ENCODE measurements around the gene KRTAP10-8.

The KRTAP10-8 gene

GRCh38 chr21:44612669-44613229 lies 870 bp downstream of the KRTAP10-8 start:
- H2BK5ac ChIP-seq (ENCODE audit: low read length), result no peak overlapping the region
- no peaks in the 10 kb centered on the region for H3K4me1 ChIP-seq (ENCODE audit: control insufficient read depth in 2 of 2, insufficient read depth in 1 of 2, low read depth in 1 of 2, low read length in 2 of 2)
- no peak overlapping the region for H2AFZ ChIP-seq (ENCODE audit: low read length)
- no peaks in the 10 kb centered on the region for H3K79me1 ChIP-seq (ENCODE audit: low read depth, low read length)
- H3K36me3 ChIP-seq (replicated peaks in 1 of 2; ENCODE audit: control insufficient read depth in 2 of 2, insufficient read depth in 2 of 2, low read length in 2 of 2), result no peaks in the 10 kb centered on the region
- peak overlapping the region; percentile 97 for H3K14ac ChIP-seq (ENCODE audit: low read length)
- WGBS, 2 donors (ENCODE audit: extremely low coverage in 2 of 2, insufficient read length in 2 of 2, insufficient replicate concordance in 1 of 2), result no CpG with 5 or more reads among the region's 13 CpGs
- no peak overlapping the region for H4K8ac ChIP-seq (ENCODE audit: low read depth, low read length)
- peak overlapping the region; percentile 84 for H2BK15ac ChIP-seq (ENCODE audit: low read length)
- H3K18ac ChIP-seq (ENCODE audit: low read length), result peak overlapping the region; percentile 57
- H3K4me3 ChIP-seq (ENCODE audit: low read length in 2 of 2), result peak overlapping the region in 1 of 2 donors; percentile 8
- H2AK5ac ChIP-seq (ENCODE audit: low read depth, low read length), result peak overlapping the region; percentile 96
- peak overlapping the region; percentile 41 for H2BK12ac ChIP-seq (ENCODE audit: low read length)
- H3K9ac ChIP-seq (ENCODE audit: low read depth, low read length, poor library complexity), result no peak overlapping the region
- H2BK120ac ChIP-seq (ENCODE audit: low read depth, low read length), result peak overlapping the region; percentile 35
- H3K4me2 ChIP-seq (ENCODE audit: insufficient read depth, low read length, poor library complexity, severe bottlenecking), result no peak overlapping the region
- no peak for DNase-seq (ENCODE audit: low spot score)
- no peak overlapping the region for H3K27ac ChIP-seq (replicated peaks; ENCODE audit: low read length)
- H3K9me3 ChIP-seq (replicated peaks in 1 of 2; ENCODE audit: control insufficient read depth in 2 of 2, insufficient read depth in 1 of 2, low read depth in 1 of 2, low read length in 2 of 2), result peaks cover 3 to 8% of the 10 kb centered on the region in 2 donors
- no peaks in the 10 kb centered on the region for H3K27me3 ChIP-seq (ENCODE audit: control insufficient read depth in 3 of 3, insufficient read depth in 3 of 3, low read depth in 1 of 3, low read length in 3 of 3)
- peak overlapping the region; percentile 77 for H4K91ac ChIP-seq (ENCODE audit: low read depth, low read length, poor library complexity)
- H3K4ac ChIP-seq (ENCODE audit: low read length), result no peak overlapping the region
- H3K23ac ChIP-seq (ENCODE audit: low read depth, low read length, poor library complexity), result peak overlapping the region; percentile 22

GRCh38 chr21:44613386-44614155 lies 1.7 kb downstream of the KRTAP10-8 start:
- WGBS, 2 donors (ENCODE audit: extremely low coverage in 2 of 2, insufficient read length in 2 of 2, insufficient replicate concordance in 1 of 2), result no CpG with 5 or more reads among the region's 26 CpGs
- no peak overlapping the region for H3K4me2 ChIP-seq (ENCODE audit: insufficient read depth, low read length, poor library complexity, severe bottlenecking)

GRCh38 chr21:44614161-44614631 lies 2.3 kb downstream of the KRTAP10-8 start:
- Histone ChIP-seq H4K8ac (ENCODE audit: low read depth, low read length) (no peak overlapping the region), H2AK5ac (ENCODE audit: low read depth, low read length) (peak overlapping the region; percentile 94), H3K36me3 (replicated peaks in 1 of 2; ENCODE audit: control insufficient read depth in 2 of 2, insufficient read depth in 2 of 2, low read length in 2 of 2) (no peaks in the 10 kb centered on the region), H4K91ac (ENCODE audit: low read depth, low read length, poor library complexity) (peak overlapping the region; percentile 57), H2BK12ac (ENCODE audit: low read length) (peak overlapping the region; percentile 68), H3K9me3 (replicated peaks in 1 of 2; ENCODE audit: control insufficient read depth in 2 of 2, insufficient read depth in 1 of 2, low read depth in 1 of 2, low read length in 2 of 2) (peaks cover 6 to 8% of the 10 kb centered on the region in 2 donors), H3K27ac (replicated peaks; ENCODE audit: low read length) (no peak overlapping the region), H3K18ac (ENCODE audit: low read length) (peak overlapping the region; percentile 81), H3K4me2 (ENCODE audit: insufficient read depth, low read length, poor library complexity, severe bottlenecking) (no peak overlapping the region), H2AFZ (ENCODE audit: low read length) (no peak overlapping the region), H3K79me1 (ENCODE audit: low read depth, low read length) (no peaks in the 10 kb centered on the region), H2BK15ac (ENCODE audit: low read length) (peak overlapping the region; percentile 88), H3K14ac (ENCODE audit: low read length) (no peak overlapping the region), H3K27me3 (ENCODE audit: control insufficient read depth in 3 of 3, insufficient read depth in 3 of 3, low read depth in 1 of 3, low read length in 3 of 3) (no peaks in the 10 kb centered on the region), H3K4me1 (ENCODE audit: control insufficient read depth in 2 of 2, insufficient read depth in 1 of 2, low read depth in 1 of 2, low read length in 2 of 2) (no peaks in the 10 kb centered on the region), H3K23ac (ENCODE audit: low read depth, low read length, poor library complexity) (peak overlapping the region; percentile 86), H3K9ac (ENCODE audit: low read depth, low read length, poor library complexity) (no peak overlapping the region), H3K4me3 (ENCODE audit: low read length in 2 of 2) (no peak overlapping the region), H2BK5ac (ENCODE audit: low read length) (peak overlapping the region; percentile 66), H2BK120ac (ENCODE audit: low read depth, low read length) (peak overlapping the region; percentile 49), H3K4ac (ENCODE audit: low read length) (peak overlapping the region; percentile 39)
- no peak for DNase-seq (ENCODE audit: low spot score)
- no CpG with 5 or more reads among the region's 20 CpGs for WGBS, 2 donors (ENCODE audit: extremely low coverage in 2 of 2, insufficient read length in 2 of 2, insufficient replicate concordance in 1 of 2)

More at GRCh38 chr21:44613386-44614155, 1.7 kb downstream of the KRTAP10-8 start:
- H3K9me3 ChIP-seq (replicated peaks in 1 of 2; ENCODE audit: control insufficient read depth in 2 of 2, insufficient read depth in 1 of 2, low read depth in 1 of 2, low read length in 2 of 2), result peaks cover 3 to 8% of the 10 kb centered on the region in 2 donors
- DNase-seq (ENCODE audit: low spot score), result no peak
- no peaks in the 10 kb centered on the region for H3K4me1 ChIP-seq (ENCODE audit: control insufficient read depth in 2 of 2, insufficient read depth in 1 of 2, low read depth in 1 of 2, low read length in 2 of 2)
- peak overlapping the region; percentile 93 for H4K8ac ChIP-seq (ENCODE audit: low read depth, low read length)
- peak overlapping the region; percentile 86 for H3K23ac ChIP-seq (ENCODE audit: low read depth, low read length, poor library complexity)
- H2BK15ac ChIP-seq (ENCODE audit: low read length), result peak overlapping the region; percentile 79
- peak overlapping the region; percentile 68 for H2BK12ac ChIP-seq (ENCODE audit: low read length)
- no peaks in the 10 kb centered on the region for H3K79me1 ChIP-seq (ENCODE audit: low read depth, low read length)
- H2BK120ac ChIP-seq (ENCODE audit: low read depth, low read length), result no peak overlapping the region
- peak overlapping the region; percentile 57 for H4K91ac ChIP-seq (ENCODE audit: low read depth, low read length, poor library complexity)
- no peak overlapping the region for H3K9ac ChIP-seq (ENCODE audit: low read depth, low read length, poor library complexity)
- no peaks in the 10 kb centered on the region for H3K27me3 ChIP-seq (ENCODE audit: control insufficient read depth in 3 of 3, insufficient read depth in 3 of 3, low read depth in 1 of 3, low read length in 3 of 3)
- H3K14ac ChIP-seq (ENCODE audit: low read length), result no peak overlapping the region
- H2AFZ ChIP-seq (ENCODE audit: low read length), result no peak overlapping the region
- H3K36me3 ChIP-seq (replicated peaks in 1 of 2; ENCODE audit: control insufficient read depth in 2 of 2, insufficient read depth in 2 of 2, low read length in 2 of 2), result no peaks in the 10 kb centered on the region
- H3K4ac ChIP-seq (ENCODE audit: low read length), result peak overlapping the region; percentile 39
- no peak overlapping the region for H3K27ac ChIP-seq (replicated peaks; ENCODE audit: low read length)
- peak overlapping the region; percentile 66 for H2BK5ac ChIP-seq (ENCODE audit: low read length)
- peak overlapping the region; percentile 81 for H3K18ac ChIP-seq (ENCODE audit: low read length)
- H3K4me3 ChIP-seq (ENCODE audit: low read length in 2 of 2), result no peak overlapping the region
- peak overlapping the region; percentile 94 for H2AK5ac ChIP-seq (ENCODE audit: low read depth, low read length)

- H2BK12ac ChIP-seq (ENCODE audit: low read length), result no peak overlapping the region
- no peaks in the 10 kb centered on the region for H3K4me1 ChIP-seq (ENCODE audit: control insufficient read depth in 2 of 2, insufficient read depth in 1 of 2, low read depth in 1 of 2, low read length in 2 of 2)
- no peak overlapping the region for H2BK15ac ChIP-seq (ENCODE audit: low read length)
- H4K8ac ChIP-seq (ENCODE audit: low read depth, low read length), result no peak overlapping the region
- no peaks in the 10 kb centered on the region for H3K36me3 ChIP-seq (replicated peaks in 1 of 2; ENCODE audit: control insufficient read depth in 2 of 2, insufficient read depth in 2 of 2, low read length in 2 of 2)
- H2AK5ac ChIP-seq (ENCODE audit: low read depth, low read length), result no peak overlapping the region
- H4K91ac ChIP-seq (ENCODE audit: low read depth, low read length, poor library complexity), result no peak overlapping the region
- no peak overlapping the region for H3K4ac ChIP-seq (ENCODE audit: low read length)
- H3K4me2 ChIP-seq (ENCODE audit: insufficient read depth, low read length, poor library complexity, severe bottlenecking), result no peak overlapping the region
- no CpG with 5 or more reads among the region's 28 CpGs for WGBS, 2 donors (ENCODE audit: extremely low coverage in 2 of 2, insufficient read length in 2 of 2, insufficient replicate concordance in 1 of 2)
- no peak overlapping the region for H3K4me3 ChIP-seq (ENCODE audit: low read length in 2 of 2)
- no peak overlapping the region for H3K14ac ChIP-seq (ENCODE audit: low read length)
- H3K23ac ChIP-seq (ENCODE audit: low read depth, low read length, poor library complexity), result no peak overlapping the region
- H3K9me3 ChIP-seq (replicated peaks in 1 of 2; ENCODE audit: control insufficient read depth in 2 of 2, insufficient read depth in 1 of 2, low read depth in 1 of 2, low read length in 2 of 2), result peaks cover 5 to 9% of the 10 kb centered on the region in 2 donors
- no peak overlapping the region for H3K18ac ChIP-seq (ENCODE audit: low read length)
- H2AFZ ChIP-seq (ENCODE audit: low read length), result no peak overlapping the region
- H3K9ac ChIP-seq (ENCODE audit: low read depth, low read length, poor library complexity), result no peak overlapping the region
- H2BK120ac ChIP-seq (ENCODE audit: low read depth, low read length), result no peak overlapping the region
- H3K79me1 ChIP-seq (ENCODE audit: low read depth, low read length), result no peaks in the 10 kb centered on the region
- no peak for DNase-seq (ENCODE audit: low spot score)
- no peak overlapping the region for H3K27ac ChIP-seq (replicated peaks; ENCODE audit: low read length)
- H3K27me3 ChIP-seq (ENCODE audit: control insufficient read depth in 3 of 3, insufficient read depth in 3 of 3, low read depth in 1 of 3, low read length in 3 of 3), result no peaks in the 10 kb centered on the region
- H2BK5ac ChIP-seq (ENCODE audit: low read length), result no peak overlapping the region
Measured at GRCh38 chr21:44614961-44615391, 3.1 kb downstream of the KRTAP10-8 start.
